ENCODE results near the gene MASP2.
"Not testable (repeated sequence)": the region's sequence is repeated elsewhere in the genome, so short reads cannot be mapped to it uniquely, and the experiment has no call there.

MASP2 gene

GRCh38 chr1:11046625-11047365, at the start of gene MASP2:
Gene MASP2 (minus strand): TSS chr1:11047239. CDS start chr1:11047207, 32 bp downstream.
- no peak for DNase-seq

DNA sequence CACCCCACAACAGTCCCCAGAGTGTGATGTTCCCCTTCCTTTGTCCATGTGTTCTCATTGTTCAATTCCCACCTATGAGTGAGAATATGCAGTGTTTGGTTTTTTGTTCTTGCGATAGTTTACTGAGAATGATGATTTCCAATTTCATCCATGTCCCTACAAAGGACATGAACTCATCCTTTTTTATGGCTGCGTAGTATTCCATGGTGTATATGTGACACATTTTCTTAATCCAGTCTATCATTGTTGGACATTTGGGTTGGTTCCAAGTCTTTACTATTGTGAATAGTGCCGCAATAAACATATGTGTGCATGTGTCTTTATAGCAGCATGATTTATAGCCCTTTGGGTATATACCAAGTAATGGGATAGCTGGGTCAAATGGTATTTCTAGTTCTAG, 36.7 kb upstream of the MASP2 start:
- DNase-seq, result not testable (repeated sequence)

DNA sequence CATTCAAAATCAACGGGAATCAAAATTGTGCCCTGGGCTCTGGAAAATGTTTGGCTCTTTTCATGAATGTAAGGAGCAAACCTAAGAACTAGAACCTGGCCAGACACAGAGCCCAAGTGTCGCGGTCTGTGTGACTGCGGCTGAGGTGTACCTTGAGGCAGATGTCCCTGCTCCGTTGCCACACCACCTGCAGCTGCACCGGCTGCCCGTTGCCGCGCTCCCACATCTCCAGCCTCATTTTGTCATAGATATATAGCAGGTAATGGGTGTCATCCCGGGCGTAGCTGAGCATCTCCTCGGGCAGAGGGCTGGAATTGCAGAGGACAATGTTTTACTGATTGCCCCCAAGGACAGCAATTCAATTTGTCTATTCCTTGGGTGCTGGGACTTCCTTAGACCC, 33.9 kb upstream of the MASP2 start:
- no peak for DNase-seq

- DNase-seq, result no peak
These were observed 31.6 kb upstream of the MASP2 start for GRCh38 chr1:11078631-11079030.

GRCh38 chr1:11073398-11073797, 26.4 kb upstream of the MASP2 start:
- DNase-seq, result not testable (repeated sequence)

- DNase-seq, result peak; percentile 93
These were observed 25.3 kb upstream of the MASP2 start for GRCh38 chr1:11072216-11072917.

DNA sequence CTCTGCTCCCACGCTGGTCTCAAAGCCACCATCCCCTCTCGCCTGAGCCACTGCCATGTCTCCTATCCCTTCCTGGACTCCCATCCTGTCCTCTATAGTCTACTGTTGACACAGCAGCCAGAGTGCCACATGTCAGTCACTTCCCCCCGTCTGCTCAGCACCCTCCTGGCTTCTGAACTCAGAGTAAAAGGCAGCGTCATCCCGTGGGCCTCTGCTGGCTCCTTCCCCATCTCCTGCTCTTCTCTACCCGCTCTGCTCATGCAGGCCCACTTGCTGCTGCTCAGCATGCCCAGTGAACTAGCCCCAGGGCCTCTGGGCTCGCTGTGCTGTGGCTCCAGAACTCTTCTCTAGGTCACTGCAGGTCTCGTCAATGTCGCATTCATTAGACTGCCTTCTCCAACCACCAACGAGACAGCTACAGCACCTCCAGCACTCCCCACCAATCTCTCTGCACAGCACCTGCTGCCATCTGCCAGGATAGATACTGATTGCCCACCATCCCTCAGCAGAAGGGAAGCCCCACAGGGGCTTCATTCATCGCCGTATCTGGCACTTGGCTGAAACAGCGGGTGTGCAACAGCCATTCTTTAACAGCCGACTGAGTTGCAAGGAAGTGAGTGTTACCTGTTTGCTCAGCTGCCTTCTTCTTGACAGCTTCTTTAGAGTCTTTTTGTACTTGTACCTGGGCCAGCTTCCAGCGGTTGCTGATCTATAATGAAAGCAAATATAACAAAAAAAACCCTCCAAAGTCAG, 24.6 kb upstream of the MASP2 start:
- DNase-seq, result peak; percentile 93

GRCh38 chr1:11070876-11071275, 23.8 kb upstream of the MASP2 start:
- no peak for DNase-seq

DNA sequence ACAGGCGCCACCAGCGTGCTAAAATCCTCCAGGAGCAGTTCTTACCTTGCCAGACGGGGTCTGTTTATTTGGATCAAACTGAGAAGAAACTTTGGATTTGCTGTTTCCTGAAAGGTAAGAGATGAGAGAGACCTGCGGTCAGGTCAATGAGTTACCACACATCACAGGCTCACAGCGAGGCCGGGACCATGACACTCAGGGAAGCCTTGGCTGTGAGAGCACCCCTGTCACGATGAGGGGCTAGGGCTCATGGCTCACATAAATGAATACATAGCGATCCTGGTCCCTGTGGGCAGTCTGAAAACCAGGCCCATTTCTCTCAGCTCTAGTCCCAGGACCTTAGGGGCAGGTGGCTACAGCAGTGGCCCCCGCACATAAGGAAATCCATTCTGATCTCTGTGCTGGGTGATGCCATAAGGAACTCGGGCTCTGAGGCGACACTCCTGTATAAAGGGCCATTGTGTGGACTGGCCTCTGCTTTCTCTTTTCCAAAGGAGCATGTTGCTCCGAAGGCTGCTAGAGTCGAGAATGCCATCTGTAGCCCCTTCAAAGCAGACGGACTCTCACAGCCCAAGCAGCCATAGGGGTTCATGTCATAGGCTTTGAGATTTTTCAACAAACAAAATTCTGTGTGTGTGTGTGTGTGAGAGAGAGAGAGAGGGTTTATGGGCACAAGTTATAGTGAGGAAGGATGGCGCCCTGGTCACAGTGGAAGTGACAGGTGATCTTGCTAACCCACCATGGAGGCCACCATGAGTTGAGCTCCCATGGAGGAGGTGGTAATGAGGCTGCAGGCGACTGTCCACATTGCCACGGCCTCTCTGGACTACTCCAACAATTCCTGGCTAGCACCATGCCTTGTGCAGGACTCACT, 21.8 kb upstream of the MASP2 start:
- DNase-seq, result no peak

DNA sequence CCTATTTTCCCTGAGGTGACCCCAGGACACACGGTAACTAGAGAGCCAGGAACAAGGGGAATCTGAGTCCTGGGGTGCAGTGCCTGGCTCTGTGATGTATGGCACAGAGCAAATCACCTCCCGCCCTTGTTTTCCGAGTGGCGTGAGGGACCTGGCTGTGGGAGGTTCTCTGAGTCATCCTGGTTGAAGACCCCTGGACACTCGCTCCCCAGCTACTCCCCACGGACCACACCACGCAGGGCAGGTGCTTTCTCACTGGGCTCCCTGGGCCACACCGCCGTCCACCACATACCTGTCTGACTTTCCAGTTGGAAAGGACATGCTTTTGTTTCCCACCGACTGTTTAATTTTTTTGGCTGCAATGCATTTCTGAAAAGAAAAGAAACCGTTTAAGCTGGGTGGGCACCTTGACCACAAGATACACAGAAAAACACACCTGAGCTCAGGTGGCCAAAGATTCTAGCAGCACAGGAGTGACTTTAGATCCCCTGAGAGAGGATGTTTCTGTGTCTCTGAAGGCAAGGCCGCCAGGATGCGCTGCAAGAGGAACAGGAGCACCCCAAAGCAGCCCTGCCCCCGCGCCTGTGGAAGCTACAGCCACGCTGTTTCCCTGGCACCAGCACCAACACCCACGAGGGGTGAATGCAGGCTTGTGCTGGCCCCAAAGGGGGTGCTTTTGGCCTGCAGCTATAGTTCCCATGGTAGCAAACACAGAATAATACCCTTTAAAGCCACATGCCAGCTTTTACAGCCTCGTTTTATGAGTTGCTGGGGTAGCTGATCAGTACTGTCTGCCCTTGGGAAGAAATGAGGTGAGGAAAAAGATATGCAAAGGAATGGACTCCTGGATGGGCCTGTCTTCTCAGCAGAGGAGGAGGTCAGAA, 20.9 kb upstream of the MASP2 start:
- no peak for DNase-seq

DNA sequence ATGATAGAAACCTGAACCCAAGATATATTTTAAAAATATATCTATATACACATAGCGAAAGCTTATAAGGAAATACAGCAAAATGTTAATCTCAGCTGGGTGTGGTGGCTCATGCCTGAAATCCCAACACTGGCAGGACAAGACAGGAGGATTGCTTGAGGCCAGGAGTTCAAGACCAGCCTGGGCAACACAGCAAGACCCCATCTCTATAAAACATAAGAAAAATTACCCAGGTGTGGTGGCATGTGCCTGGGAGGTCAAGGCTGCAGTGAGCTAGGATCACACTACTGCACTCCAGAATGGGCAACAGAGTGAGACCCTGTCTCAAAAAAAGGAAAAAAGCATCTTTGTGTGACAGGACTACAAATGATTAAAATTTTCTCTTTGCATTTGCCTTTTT, 18.8 kb upstream of the MASP2 start:
- DNase-seq, result no peak

DNA sequence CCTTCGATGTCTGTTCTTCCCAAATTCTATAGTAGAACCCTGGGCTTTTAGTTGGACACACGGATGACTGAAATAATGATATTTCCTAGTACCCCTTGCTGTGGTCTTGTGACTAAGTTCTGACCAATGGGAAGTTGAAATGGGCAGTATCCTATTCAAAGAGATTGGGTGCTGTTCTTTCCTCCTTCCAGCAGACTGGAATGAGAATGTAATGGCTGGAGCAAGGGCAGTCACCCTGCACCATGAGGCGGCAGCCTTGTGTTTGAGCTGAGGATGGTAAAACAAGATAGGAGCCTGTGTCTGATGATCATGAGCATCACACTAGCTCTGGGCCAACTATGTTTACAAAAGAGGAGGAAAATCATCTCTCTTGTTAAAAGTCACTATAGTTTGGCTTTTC, 17.9 kb upstream of the MASP2 start:
- no peak for DNase-seq

DNA sequence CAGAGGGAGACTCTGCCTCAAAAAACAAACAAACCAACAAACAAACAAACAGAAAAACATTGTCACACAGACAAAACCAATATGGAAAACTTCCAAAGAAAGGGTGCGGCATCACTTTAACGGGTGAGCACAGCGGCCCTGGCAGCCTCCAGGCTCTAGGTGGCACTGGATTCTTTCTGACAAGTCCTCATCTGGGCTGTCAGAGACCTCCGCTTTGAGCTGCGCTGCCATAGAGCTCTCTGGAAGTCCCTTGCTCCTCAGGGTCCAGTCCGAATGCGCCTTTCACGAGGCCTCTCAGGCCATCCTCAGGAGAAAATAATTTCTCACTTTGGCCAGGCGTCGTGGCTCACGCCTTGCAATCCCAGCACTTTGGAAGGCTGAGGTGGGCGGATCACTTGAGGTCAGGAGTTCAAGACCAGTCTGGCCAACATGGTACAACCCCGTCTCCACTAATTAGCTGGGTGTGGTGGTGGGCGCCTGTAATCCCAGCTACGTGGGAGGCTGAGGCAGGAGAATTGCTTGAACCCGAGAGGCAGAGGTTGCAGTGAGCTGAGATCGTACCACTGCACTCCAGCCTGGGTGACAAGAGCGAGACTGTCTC, 17.0 kb upstream of the MASP2 start:
- DNase-seq, result not testable (repeated sequence)

DNA sequence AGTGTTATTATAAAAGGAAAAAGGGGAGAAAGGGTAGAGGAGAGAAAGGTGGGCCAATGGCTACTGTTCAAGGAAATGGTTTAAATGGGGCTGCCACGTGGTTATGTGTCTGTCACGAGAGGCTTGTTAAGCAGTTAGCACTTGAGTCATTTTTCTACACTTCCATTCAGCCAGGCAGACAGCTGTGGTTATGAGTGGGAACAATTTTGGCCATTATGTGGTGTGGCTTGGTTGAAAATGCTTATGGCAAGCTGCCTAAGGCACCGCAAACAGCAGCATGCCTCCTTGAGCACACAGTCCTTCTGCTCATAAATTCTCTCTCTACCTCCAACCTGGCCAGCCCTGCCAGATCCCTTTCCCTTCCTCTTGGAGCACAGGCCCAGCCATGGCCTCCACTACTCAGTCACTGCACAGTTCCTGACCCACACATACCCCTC, 15.9 kb upstream of the MASP2 start:
- peak; percentile 64 for DNase-seq

DNA sequence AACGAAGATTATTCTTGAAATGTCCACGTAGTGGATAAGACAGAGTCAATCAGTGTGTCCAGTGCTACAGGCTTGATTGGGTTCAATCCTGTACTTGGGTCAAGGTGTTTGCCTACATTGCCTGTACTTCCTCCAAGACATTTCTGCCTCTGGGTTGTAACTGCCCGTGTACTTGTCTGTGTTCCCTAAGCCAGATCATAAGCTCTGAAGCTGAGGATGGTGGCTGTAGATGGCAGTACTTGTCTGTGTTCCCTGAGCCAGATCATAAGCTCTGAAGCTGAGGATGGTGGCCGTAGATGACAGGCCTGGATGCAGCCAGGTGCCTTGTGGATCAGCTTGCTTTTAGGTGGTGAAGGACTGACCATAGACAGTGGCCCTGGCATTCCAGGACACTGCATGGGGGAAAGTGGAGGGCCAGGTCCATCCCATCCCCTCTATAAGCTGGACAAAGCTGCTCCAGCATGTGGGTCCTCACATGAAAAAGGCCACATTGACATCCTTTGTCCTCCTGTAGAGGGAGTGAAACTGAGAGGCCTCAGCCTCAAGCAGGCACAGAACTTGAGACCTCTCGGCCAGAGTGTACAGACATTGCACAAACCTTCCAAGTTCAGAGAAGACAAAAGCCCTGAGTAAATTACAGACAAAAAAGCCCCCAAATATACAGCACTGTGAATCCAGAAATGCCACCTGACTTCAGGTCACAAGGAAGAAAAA, 14.8 kb upstream of the MASP2 start:
- DNase-seq, result no peak

- DNase-seq, result peak; percentile 93
These were observed 13.2 kb upstream of the MASP2 start, which contains the start of gene SRM for GRCh38 chr1:11059968-11060830. Gene SRM (minus strand): TSS chr1:11060018. CDS start chr1:11059943, 75 bp downstream.

DNA sequence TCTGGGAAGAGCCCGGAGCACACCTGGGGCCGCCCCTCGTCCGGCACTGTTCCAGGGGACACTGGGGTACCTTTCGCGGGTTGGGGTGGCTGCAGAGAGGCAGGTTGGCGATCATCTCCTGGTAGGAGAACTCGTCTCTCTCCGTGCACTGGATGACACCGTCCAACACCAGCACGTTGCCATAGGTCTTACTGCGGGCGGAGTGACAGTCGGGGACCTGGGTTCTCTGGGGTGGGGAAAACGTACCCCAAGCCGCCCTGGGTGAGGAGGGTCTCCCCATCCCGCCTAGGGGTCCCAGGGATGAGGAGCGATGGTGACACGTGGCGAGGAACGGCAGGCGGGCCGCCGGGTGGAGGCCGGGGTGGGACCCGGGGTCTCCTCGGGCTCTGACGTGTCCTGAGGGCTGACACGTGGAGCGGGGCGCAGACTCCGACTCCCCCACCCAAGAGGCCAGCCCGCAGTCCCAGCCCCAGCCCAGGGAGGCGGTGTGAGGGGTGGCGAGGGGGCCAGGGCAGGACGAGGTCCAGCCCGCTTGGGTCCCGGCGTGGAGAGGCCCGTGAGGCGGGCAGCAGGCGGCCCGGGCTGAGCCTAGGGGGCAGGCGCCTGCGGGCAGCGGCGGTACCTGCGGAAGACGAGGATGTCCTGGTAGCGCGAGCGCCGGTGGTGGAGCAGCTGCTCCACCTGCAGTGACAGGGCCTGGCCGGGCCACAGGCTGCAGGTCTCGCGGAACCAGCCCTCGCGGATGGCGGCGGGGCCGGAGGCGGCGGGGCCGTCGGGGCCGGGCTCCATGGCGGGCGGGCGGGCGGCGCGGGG, 12.3 kb upstream of the MASP2 start:
- no peak for DNase-seq

- peak; percentile 37 for DNase-seq
These were observed 11.6 kb upstream of the MASP2 start for GRCh38 chr1:11058595-11059154.

All from NCI-H1092 treated with DMSO at 0.1 percent for 48 hours (cell line).